Activated naive CD4-positive, alpha-beta T cell treated with anti-CD3 and anti-CD28 coated beads for 36 hours (primary cell): ENCODE data around the gene CTNNA2. TPM values are rescaled to one million over a fixed set of nuclear protein-coding genes. Genes with fewer than 3 reads are reported as not detected.
A peak's percentile ranks its signal among the peaks of the same experiment; 100 is the strongest.

Experiments
- CTCF ChIA-PET: fragments of 350-600 bp; sonication (Branson Sonifier 250); formaldehyde crosslinking; loops from one replicate; lab custom pipeline; 2021; ENCODE audit warnings: antibody characterized with exemption; lab: Charles Lee
- DNase-seq: peaks from one replicate; pipeline ENCODE4 v3.0.0-alpha.2; 2020
- H3K27ac Mint-ChIP-seq: one replicate; pipeline ENCODE4 v1.8.0; 2021; ENCODE audit warnings: mild to moderate bottlenecking, mixed read lengths
- H3K27me3 Mint-ChIP-seq: one replicate; pipeline ENCODE4 v1.8.0; 2021; ENCODE audit warnings: low read depth, mixed read lengths
- H3K36me3 Mint-ChIP-seq: one replicate; pipeline ENCODE4 v1.8.0; 2021; ENCODE audit warnings: low read depth, mixed read lengths
- H3K4me1 Mint-ChIP-seq: one replicate; pipeline ENCODE4 v1.8.0; 2021; ENCODE audit warnings: low read depth, mixed read lengths
- H3K4me3 Mint-ChIP-seq: one replicate; pipeline ENCODE4 v1.8.0; 2021; ENCODE audit warnings: mild to moderate bottlenecking, moderate library complexity, mixed read lengths
- H3K9me3 Mint-ChIP-seq: one replicate; pipeline ENCODE4 v1.8.0; 2021; ENCODE audit warnings: mixed read lengths
- intact Hi-C: fragments of 100-400 bp; cut with micrococcal nuclease; formaldehyde crosslinking; loops from one replicate; pipeline ENCODE4 v1.15.1; 2023
- total RNA-seq, 2 experiments: library from RNA; stranded (reverse); gene quantifications; one replicate each; pipeline ENCODE4 v1.2.3, GENCODE V29; 2021

CTNNA2 gene
- total RNA-seq, result not detected

- peak; percentile 4 for DNase-seq
- peaks cover 2% of the 10 kb centered on the region for H3K36me3 Mint-ChIP-seq
- peak within 1 kb of the TSS; percentile 28 for H3K4me3 Mint-ChIP-seq
- peaks cover 2% of the 10 kb centered on the region for H3K4me1 Mint-ChIP-seq
- CTCF ChIA-PET, result no interaction called here
- H3K27ac Mint-ChIP-seq, result no peak within 1 kb of the TSS
- H3K9me3 Mint-ChIP-seq, result peaks cover 3% of the 10 kb centered on the region
- peaks cover 22% of the 10 kb centered on the region for H3K27me3 Mint-ChIP-seq
- intact Hi-C loops, result no loop called here
These were observed at the start of gene CTNNA2 for GRCh38 chr2:79512442-79513401. Gene CTNNA2, plus strand, starts transcription at chr2:79513051.

GRCh38 chr2:79487399-79487798, 25.5 kb upstream of the CTNNA2 start:
- CTCF ChIA-PET, result no interaction called here
- no peak overlapping the region for H3K4me3 Mint-ChIP-seq
- intact Hi-C loops, result no loop called here
- H3K9me3 Mint-ChIP-seq, result peaks cover 2% of the 10 kb centered on the region
- no peaks in the 10 kb centered on the region for H3K4me1 Mint-ChIP-seq
- no peaks in the 10 kb centered on the region for H3K27me3 Mint-ChIP-seq
- H3K36me3 Mint-ChIP-seq, result no peaks in the 10 kb centered on the region
- no peak for DNase-seq
- H3K27ac Mint-ChIP-seq, result no peak overlapping the region

GRCh38 chr2:79511320-79511951, 1.4 kb upstream of the CTNNA2 start:
- Mint-ChIP-seq H3K27me3 (peaks cover 22% of the 10 kb centered on the region), H3K4me3 (no peak overlapping the region), H3K4me1 (peaks cover 2% of the 10 kb centered on the region), H3K36me3 (peaks cover 2% of the 10 kb centered on the region), H3K27ac (no peak overlapping the region), H3K9me3 (peaks cover 3% of the 10 kb centered on the region)
- intact Hi-C loops, result no loop called here
- DNase-seq, result peak; percentile 21
- CTCF ChIA-PET, result no interaction called here

GRCh38 chr2:79513711-79514110, 860 bp downstream of the CTNNA2 start:
- H3K4me3 Mint-ChIP-seq, result no peak overlapping the region
- CTCF ChIA-PET, result no interaction called here
- no peak overlapping the region for H3K27ac Mint-ChIP-seq
- peaks cover 3% of the 10 kb centered on the region for H3K9me3 Mint-ChIP-seq
- peaks cover 2% of the 10 kb centered on the region for H3K4me1 Mint-ChIP-seq
- DNase-seq, result no peak
- H3K27me3 Mint-ChIP-seq, result peaks cover 22% of the 10 kb centered on the region
- intact Hi-C loops, result no loop called here
- H3K36me3 Mint-ChIP-seq, result peaks cover 2% of the 10 kb centered on the region

- no peaks in the 10 kb centered on the region for H3K4me1 Mint-ChIP-seq
- H3K27me3 Mint-ChIP-seq, result no peaks in the 10 kb centered on the region
- H3K4me3 Mint-ChIP-seq, result no peak overlapping the region
- H3K9me3 Mint-ChIP-seq, result peaks cover 6% of the 10 kb centered on the region
- H3K27ac Mint-ChIP-seq, result no peak overlapping the region
- H3K36me3 Mint-ChIP-seq, result no peaks in the 10 kb centered on the region
- intact Hi-C loops, result no loop called here
- CTCF ChIA-PET, result no interaction called here
- no peak for DNase-seq
These were observed 16.8 kb downstream of the CTNNA2 start for GRCh38 chr2:79529636-79530035.

GRCh38 chr2:79530443-79530842, 17.6 kb downstream of the CTNNA2 start:
- Mint-ChIP-seq H3K36me3 (no peaks in the 10 kb centered on the region), H3K27me3 (no peaks in the 10 kb centered on the region)

GRCh38 chr2:79547568-79547967, 34.7 kb downstream of the CTNNA2 start:
- no peak for DNase-seq
- CTCF ChIA-PET, result no interaction called here
- intact Hi-C loops, result no loop called here
- Mint-ChIP-seq H3K4me1 (no peaks in the 10 kb centered on the region), H3K27ac (no peak overlapping the region), H3K4me3 (no peak overlapping the region), H3K27me3 (no peaks in the 10 kb centered on the region), H3K36me3 (no peaks in the 10 kb centered on the region), H3K9me3 (peaks cover 37% of the 10 kb centered on the region)

More at GRCh38 chr2:79530443-79530842, 17.6 kb downstream of the CTNNA2 start:
- DNase-seq, result no peak
- H3K4me3 Mint-ChIP-seq, result no peak overlapping the region
- peaks cover 6% of the 10 kb centered on the region for H3K9me3 Mint-ChIP-seq
- intact Hi-C loops, result no loop called here
- CTCF ChIA-PET, result no interaction called here
- H3K27ac Mint-ChIP-seq, result no peak overlapping the region
- no peaks in the 10 kb centered on the region for H3K4me1 Mint-ChIP-seq

GRCh38 chr2:79552653-79553052, 39.8 kb downstream of the CTNNA2 start:
- no peak overlapping the region for H3K27ac Mint-ChIP-seq
- H3K4me3 Mint-ChIP-seq, result no peak overlapping the region
- H3K27me3 Mint-ChIP-seq, result no peaks in the 10 kb centered on the region
- H3K4me1 Mint-ChIP-seq, result no peaks in the 10 kb centered on the region
- no peaks in the 10 kb centered on the region for H3K36me3 Mint-ChIP-seq
- intact Hi-C loops, result no loop called here
- CTCF ChIA-PET, result no interaction called here
- H3K9me3 Mint-ChIP-seq, result peaks cover 29% of the 10 kb centered on the region
- DNase-seq, result no peak

- Mint-ChIP-seq H3K36me3 (no peaks in the 10 kb centered on the region), H3K27me3 (no peaks in the 10 kb centered on the region), H3K4me1 (no peaks in the 10 kb centered on the region), H3K4me3 (no peak overlapping the region), H3K27ac (no peak overlapping the region), H3K9me3 (peaks cover 22% of the 10 kb centered on the region)
- intact Hi-C loops, result no loop called here
- CTCF ChIA-PET, result no interaction called here
- no peak for DNase-seq
These were observed 42.0 kb downstream of the CTNNA2 start for GRCh38 chr2:79554899-79555298.

GRCh38 chr2:79564065-79564464, 51.2 kb downstream of the CTNNA2 start:
- no peaks in the 10 kb centered on the region for H3K4me1 Mint-ChIP-seq

GRCh38 chr2:79569048-79569447, 56.2 kb downstream of the CTNNA2 start:
- H3K4me3 Mint-ChIP-seq, result no peak overlapping the region
- H3K4me1 Mint-ChIP-seq, result no peaks in the 10 kb centered on the region
- no peak for DNase-seq
- intact Hi-C loops, result no loop called here
- CTCF ChIA-PET, result no interaction called here
- H3K36me3 Mint-ChIP-seq, result no peaks in the 10 kb centered on the region
- no peaks in the 10 kb centered on the region for H3K27me3 Mint-ChIP-seq
- H3K27ac Mint-ChIP-seq, result no peak overlapping the region
- H3K9me3 Mint-ChIP-seq, result peaks cover 14% of the 10 kb centered on the region

More at GRCh38 chr2:79564065-79564464, 51.2 kb downstream of the CTNNA2 start:
- Mint-ChIP-seq H3K9me3 (peaks cover 11% of the 10 kb centered on the region), H3K27me3 (no peaks in the 10 kb centered on the region), H3K27ac (no peak overlapping the region), H3K4me3 (no peak overlapping the region), H3K36me3 (no peaks in the 10 kb centered on the region)
- CTCF ChIA-PET, result no interaction called here
- DNase-seq, result no peak
- intact Hi-C loops, result no loop called here

- CTCF ChIA-PET, result no interaction called here
- no peak for DNase-seq
- Mint-ChIP-seq H3K9me3 (peaks cover 15% of the 10 kb centered on the region), H3K36me3 (no peaks in the 10 kb centered on the region), H3K27ac (no peak overlapping the region), H3K27me3 (no peaks in the 10 kb centered on the region), H3K4me1 (no peaks in the 10 kb centered on the region), H3K4me3 (no peak overlapping the region)
- intact Hi-C loops, result no loop called here
These were observed 61.2 kb downstream of the CTNNA2 start for GRCh38 chr2:79573895-79574674.
